GM19239 (cell line): Measurements from ENCODE around the gene SOX5.
"Not testable (repeated sequence)": the region's sequence is repeated elsewhere in the genome, so short reads cannot be mapped to it uniquely, and the experiment has no call there.

Experiments
- DNase-seq: peaks from one replicate; pipeline ENCODE4 v3.0.0; 2011; ENCODE audit warnings: low spot score; ENCODE audit not compliant: insufficient read length
- FAIRE-seq: peaks from 2 replicates; lab custom pipeline; 2011; peaks lifted over from hg19 to GRCh38; lab: Jason Lieb, UNC

Gene SOX5

DNA sequence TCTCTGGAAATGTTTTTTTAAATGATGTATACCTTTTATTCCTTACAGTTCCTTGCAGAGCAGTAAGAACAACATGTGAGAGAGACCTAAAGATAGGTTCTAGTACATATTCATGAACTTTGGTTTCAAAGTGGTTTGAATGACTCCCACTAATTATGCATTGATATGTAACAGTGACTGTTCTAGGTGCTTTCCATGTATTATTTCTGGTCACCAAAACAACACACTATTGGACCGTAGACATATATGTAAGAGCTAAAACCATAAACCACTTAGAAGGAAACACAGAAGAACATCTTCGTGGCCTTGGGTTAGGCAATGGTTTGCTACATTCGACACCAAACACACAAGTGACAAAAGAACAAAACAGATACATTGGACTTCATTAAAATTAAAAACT, 37.9 kb downstream of the SOX5 start:
- DNase-seq (no peak), FAIRE-seq (no peak)

DNA sequence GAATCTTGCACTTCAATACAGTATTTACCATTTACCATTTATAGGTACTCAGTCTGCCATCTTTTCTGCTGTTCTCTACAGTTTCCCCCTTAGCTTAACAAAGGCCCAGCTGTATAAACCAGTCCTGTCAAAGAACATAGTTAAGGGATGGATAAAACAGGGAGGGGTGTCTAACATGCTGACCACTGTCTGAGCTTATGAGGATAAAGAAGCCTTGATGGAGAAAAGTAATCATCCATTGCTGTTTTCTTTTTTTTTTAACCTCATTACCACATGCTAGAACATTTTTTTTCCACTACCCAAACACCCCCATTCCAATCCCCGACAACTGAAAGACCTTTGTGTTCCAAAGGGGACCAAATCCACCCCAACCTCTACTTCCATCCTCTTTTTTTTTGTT, 39.9 kb downstream of the SOX5 start:
- FAIRE-seq, result no peak
- no peak for DNase-seq

DNA sequence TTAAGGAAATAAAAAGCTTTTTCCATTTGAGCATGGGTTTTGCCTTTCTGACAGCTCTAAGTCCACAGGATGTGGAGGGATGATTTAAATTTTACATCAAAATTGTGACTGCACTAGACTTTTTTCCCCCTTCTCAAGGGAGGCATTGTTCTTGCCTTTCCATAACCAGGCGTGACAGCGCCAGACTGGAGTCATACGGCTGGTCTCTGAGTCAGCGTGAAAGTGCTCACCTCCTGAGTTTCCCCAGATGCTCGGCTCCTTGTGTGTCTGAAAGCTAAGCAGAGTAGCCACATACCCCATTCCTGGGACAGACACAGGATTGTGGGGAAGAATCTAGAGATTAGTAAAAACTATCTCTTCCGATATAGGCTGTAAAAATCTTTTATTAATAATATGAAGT, 43.1 kb downstream of the SOX5 start:
- DNase-seq (no peak), FAIRE-seq (no peak)

DNA sequence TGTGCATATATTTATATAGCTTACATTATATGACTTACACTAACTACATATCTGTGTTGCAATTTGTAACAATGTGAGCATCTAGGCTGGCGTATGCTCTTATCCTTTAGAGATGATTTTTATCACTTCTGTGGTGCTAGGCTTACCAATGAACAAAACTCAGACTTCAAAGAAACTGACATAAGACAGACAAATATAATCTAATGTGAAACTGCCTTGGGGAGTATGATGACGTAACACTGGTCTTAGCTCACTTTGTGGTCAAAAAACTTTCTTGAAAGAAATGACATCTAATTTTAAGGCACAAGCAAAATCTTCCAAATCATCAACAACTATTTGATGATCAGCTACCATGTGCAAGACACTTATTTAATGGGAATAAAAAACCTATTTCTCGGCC, 50.0 kb downstream of the SOX5 start:
- DNase-seq (no peak), FAIRE-seq (no peak)

DNA sequence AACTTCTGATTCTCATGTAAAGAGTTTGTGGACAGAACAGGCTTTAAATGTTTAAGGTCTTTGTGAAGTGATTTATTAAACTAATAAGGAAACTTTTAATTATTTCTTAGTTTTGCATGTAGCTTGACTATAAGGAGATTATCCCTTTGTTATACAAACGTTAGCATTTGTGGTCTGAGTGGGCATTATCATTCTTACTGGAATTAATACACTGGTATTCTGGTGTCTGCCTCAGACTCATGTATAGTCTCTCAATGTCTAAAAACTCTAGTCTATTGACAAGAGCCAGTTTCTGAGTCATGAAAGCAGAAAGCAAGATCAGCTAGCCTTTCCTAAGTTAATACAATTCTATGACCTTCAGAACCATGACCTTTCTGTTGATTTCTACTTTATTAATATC, 51.3 kb downstream of the SOX5 start:
- DNase-seq, result no peak
- FAIRE-seq, result no peak

DNA sequence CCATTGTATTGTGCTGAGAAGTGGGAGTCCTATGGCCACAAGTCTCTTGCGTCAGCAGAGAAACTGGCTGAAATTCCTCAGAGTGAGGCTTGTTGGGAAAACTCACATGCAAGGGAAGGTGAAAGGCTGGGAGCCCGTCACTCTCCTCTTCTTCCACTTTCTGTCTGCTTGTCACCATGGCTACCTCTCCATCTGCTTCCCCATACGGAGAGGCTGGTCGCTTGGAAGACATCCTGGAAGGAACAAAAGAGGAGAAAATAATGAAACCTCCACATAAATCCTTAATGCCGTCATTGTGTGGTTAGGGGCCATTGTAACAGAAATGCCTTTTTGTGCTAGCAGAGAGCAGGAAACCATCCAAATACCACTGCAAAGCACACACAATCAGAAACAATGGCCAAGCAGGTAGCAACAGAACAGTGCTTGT, 53.7 kb downstream of the SOX5 start:
- FAIRE-seq, result no peak

DNA sequence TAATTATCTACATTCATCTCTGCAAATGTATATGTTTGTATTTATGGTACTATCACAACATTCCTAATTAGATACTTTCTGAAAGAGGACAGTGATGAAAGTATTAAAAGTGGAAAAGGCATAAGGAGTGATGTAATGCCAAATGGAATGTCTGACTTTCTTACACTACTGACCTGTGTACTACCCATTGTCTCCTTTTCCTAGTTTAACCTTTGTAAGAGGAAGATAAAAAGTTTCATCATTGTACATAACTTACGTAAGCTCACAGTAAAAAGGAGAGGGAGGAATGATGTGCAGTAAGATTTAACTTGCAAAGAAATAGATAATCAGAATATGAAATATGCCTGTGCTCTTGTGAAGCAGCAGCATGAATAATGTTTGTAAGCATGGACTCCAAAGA, 55.9 kb downstream of the SOX5 start:
- no peak for FAIRE-seq
- DNase-seq, result no peak

More for the DNA sequence above, 53.7 kb downstream of the SOX5 start:
- no peak for DNase-seq

DNA sequence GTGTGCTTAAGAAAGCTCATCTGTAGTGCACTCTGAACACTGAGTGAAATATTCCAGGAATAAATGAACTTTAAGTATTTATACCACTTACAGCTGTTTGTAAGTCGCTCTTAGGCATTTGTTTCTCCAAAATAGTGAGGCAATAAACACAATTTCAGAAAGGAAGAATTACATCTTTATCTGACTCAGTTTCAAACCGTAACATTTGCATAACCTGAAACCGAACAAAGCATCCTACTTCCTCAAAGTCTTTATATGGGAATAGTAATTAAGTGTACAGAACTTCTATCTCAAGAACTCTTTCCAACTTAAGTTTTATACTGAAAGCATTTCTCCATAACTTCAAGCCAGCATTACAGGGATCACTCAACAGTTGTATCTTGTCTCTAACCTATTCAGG, 58.4 kb downstream of the SOX5 start:
- FAIRE-seq, result no peak

DNA sequence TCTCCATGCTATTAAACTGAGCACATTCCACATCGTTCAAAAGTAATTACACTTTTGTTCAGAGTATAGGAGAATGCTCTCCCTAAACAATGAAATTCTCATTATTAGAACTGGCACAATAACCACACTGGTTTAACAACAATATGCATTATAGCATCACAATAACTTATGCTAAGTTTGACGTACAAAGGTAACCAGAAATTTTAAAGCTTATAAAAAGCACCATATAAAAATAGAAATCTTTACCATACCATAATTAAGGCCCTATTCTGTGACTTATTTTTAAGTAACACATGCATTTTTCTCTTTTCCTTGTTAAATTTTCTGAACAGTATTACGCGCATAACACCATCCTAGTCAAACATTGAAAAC, 60.4 kb downstream of the SOX5 start:
- no peak for FAIRE-seq
- DNase-seq, result no peak

More for the DNA sequence above, 58.4 kb downstream of the SOX5 start:
- no peak for DNase-seq

DNA sequence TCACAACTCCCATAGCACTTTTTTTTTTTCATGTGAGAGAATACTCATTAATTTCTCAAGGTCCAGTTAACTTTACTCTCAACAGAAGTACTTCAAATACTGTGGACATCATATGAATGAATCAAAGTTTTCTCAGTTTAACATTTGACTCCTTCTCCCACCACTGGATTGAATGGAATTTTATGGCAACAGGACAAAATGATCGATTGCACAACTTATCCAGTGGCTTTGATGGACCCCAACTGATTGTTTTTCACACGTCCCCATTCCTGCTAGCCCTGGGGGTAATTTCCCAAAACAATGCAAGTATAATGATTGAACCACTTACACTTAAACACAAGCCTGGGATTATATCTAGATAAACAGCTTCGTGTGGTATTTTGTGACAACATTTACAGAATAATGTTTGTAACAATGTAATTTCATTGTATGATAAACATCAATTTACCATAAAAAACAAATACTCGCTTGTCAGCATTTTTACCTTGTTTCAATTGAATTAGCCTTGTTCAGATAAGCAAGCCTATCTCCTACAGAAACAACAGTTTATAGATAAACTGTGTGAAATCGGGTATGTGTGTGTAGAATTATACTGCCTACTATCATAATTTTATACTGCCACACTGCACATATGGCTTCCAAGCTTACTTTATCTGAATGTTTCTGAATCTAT, 60.9 kb downstream of the SOX5 start:
- no peak for DNase-seq
- no peak for FAIRE-seq

DNA sequence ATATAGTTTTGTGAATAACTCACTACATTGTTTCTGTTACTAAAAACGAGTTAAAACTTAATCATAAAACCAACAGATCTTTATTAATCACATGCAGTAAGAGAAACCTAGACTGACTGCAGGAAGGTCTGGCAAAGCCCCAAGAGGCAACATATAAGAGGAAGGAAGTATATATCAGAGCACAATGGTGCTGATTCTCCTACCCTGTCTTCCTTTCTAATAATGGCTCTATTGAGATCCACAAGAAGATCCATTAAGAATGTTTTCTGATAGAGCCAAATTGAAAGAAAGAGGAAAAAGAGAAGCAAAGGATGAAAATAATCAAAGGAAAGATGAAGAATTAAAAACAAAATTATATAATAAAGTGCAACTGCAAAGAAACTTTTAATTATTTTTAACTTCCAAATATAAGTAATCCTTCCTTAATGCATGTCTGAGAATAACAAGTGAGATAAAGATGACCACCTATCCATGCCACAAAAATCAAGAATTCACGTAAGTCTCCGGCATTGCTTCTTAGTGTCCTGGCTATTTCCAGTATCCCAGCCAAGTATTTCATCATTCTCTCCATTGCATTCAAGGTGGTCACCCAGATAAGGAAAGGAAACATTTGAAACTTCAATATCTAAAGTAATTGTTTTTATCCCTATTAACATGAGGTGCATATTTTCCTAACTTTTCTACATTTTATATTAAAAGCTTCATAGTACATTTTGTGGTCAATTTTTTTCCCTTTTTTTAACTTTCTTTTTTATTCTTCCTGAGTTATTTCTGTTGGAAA, 62.2 kb downstream of the SOX5 start:
- FAIRE-seq (no peak), DNase-seq (no peak)

DNA sequence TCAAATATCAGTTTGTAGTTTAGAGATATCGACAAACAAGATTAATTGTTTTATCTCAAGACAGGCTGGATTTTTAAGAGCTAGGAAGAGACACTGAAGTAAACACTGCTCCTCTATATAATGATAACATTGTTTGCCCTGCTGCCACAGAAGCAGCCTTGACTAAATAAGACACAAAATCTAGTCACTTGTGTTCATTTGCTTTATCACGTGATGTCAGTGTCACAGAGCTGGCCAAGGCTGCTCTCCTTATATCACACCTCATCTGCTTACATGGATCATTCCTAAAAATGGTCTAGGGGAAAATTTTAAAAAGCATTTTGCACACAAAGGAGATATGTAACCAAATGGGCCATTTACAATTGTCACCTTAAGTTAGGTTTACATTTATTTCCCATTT, 64.1 kb downstream of the SOX5 start:
- no peak for DNase-seq
- no peak for FAIRE-seq

DNA sequence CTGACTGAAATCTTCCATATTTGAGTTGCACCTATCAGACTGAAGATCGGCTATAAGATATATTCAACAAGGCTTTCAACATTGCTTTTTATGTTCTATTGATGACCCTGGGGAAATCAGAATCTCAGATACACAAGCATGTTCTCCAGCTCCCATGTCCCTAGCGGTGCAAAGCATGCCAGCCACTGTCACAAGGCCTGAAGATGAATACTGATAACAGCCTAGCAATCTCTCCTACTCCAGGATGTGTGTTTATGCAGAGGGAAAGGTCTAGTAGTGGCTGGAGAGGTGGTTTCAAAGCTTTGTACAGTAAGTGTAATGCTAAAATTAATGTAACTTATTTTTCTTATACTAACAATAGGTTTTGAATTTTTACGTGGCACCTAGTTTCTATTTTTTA, 64.6 kb downstream of the SOX5 start:
- FAIRE-seq (no peak), DNase-seq (no peak)

DNA sequence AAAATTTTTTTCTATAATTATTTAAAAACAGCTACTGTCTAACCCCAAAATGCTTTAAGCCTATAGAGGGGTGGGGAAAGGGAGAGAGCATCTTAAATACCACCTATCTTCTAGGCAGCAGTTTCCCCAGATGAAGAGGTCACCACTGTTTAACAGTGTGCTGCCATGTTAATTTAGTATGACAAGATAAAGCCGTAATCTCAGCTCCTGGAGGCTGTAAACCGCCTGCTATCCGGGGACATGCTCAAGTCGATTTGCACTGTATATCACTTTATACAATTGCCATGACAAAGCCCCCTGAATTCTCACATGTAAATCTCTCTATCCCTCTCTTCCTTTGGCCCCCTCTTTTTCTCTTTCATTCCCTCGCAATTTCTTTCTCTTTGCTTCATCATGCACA, 68.5 kb downstream of the SOX5 start:
- DNase-seq (no peak), FAIRE-seq (no peak)

DNA sequence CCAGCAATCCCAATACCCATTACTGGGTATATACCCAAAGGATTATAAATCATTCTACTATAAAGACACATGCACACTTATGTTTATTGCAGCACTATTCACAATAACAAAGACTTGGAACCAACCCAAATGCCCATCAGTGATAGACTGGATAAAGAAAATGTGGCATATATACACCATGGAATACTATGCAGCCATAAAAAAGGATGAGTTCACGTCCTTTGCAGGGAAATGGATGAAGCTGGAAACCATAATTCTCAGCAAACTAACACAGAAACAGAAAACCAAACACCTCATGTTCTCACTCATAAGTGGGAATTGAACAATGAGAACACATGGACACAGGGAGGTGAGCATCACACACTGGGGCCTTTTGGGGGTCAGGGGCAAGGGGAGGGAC, 72.9 kb downstream of the SOX5 start:
- DNase-seq, FAIRE-seq: not testable (repeated sequence)

DNA sequence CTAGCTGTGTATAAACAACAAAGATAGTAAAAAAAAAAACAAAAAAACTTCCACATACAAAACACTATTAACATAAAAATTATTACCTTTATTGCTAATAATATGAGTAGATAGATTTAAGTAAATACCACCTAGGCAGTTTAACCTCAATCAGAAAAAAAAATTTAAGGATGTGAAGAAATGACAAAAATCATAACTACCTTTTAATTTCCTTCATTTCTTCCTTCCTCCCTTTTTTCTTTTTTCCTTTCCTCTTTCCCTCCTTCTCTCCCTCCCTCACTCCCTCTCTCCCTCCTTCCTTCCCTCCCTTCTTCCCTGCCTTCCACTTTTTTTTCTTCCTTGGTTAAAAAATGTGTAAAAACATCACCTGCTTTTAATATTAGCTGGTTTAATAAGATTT, 81.7 kb downstream of the SOX5 start:
- FAIRE-seq, result no peak
- DNase-seq, result no peak

DNA sequence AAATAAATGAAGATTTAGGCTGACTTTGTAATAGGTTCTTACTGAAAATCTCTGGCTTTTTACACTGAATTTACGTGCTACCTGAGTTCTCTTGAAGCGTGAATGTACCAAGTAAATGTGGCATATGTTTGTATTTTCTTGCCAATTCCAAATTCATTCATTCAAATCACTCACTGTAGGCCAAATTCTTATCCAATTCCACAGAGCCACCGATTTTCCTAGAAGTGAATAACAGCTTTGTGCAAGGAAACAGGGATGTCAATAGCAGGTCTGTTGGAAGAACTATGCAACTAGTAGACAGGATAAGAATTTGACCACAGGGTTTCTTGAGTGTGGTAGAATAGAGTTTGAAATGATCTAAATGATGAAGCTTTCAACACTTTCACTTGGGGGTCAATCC, 86.8 kb downstream of the SOX5 start:
- DNase-seq, result no peak
- FAIRE-seq, result no peak

DNA sequence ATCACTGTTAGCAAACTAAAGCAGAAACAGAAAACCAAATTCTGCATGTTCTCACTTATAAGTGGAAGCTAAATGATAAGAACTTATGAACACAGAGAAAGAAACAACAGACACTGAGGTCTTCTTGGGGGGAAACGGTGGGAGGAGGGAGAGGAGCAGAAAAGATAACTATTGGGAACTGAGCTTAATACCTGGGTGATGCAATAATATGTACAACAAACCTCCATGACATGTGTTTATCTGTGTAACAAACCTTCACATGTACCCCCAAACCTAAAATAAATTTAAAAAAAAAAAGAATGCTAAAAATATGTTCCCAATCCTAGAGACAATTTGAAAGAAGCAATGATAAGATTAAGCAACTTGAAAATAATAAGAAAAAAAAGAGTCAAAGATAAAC, 89.5 kb downstream of the SOX5 start:
- DNase-seq (no peak), FAIRE-seq (no peak)

DNA sequence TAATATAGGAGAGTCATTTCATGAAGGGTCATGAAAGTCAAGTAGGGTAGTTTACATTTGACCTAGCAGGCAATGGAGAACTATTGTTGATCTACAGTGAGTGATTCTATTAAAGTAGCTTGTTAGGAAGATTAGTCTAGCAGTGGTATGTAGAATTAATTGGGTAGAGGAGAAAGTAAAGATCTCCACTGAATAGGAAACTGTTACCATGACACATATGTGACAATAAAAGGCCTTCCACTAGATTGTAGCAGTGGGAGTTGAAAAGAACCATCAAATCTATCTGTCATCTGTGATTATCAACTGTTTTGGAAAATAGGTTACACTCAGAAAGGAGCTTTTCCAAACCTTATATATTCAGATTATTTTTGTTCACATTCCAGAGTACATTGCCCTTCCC, 92.3 kb downstream of the SOX5 start:
- FAIRE-seq, result no peak
- DNase-seq, result no peak

DNA sequence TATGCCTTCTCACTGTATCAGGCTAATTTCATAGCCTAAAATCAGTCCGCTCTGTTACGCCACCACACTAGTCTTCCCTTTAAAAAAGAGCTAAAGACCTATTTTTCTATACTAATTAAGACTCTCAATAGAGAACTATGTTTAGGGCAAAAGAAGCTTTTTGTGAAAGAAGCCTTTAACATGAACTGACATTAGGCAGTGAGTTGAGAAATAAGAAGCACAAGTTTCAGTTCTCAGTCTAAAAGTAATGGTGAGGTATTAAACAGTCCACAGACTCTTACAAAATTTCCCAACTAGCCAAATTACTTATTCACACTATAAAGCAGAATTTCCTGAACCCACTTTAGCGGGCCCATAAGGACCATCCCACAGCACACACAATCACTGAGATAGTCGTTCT, 93.7 kb downstream of the SOX5 start:
- DNase-seq, result no peak
- no peak for FAIRE-seq

DNA sequence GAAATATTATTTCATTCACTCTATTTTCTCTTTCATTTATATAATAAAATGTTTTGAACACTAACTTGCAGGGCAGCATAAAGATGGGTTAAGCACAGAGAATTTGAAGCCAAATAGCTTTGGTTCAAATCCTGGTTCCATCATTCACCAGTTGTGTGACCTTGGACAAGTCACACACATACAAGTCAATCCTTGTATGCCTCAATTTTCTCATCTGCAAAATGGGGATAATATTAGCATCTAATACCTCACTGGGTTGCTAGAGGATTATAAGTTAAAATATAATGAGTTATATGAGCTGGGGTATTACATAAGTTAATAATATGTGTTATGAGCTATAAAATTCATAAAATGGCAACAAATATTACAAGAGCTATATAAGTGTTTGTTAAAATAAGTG, 94.9 kb downstream of the SOX5 start:
- FAIRE-seq (no peak), DNase-seq (no peak)

DNA sequence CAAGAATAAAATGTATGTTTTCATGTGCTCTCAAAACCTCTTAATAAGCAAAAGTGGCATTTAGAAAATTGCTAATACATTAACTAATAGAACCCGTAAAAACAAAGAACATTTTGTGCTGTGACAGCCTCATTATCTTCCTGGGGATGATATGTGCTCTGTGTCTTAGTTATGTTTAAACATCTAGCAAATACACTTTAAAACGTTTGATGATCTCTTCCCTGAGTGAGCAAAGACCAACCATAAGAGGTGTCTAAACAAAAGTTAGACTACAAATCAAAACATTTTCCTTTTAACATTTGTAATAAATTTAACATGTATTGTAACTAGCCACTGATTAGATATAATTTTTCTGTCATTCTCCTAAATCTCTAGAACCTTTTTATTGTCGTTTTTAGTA, 95.8 kb downstream of the SOX5 start:
- DNase-seq (no peak), FAIRE-seq (no peak)
